Loucy (cell line): ENCODE results near the gene NBL1.
"Not testable (repeated sequence)": the region's sequence is repeated elsewhere in the genome, so short reads cannot be mapped to it uniquely, and the experiment has no call there.

Source experiments
- H2AFZ ChIP-seq: fragments of 200-600 bp; sonication (generic); 2 replicates; pipeline ENCODE4 v1.6.0; 2016; ENCODE audit warnings: antibody characterized with exemption, mild to moderate bottlenecking, low read length, moderate library complexity
- H3F3A ChIP-seq: fragments of 200-600 bp; 2 replicates; pipeline ENCODE4 v1.6.0; 2016; ENCODE audit warnings: antibody characterized with exemption, low read depth, mild to moderate bottlenecking
- H3K27me3 ChIP-seq: fragments of 200-600 bp; sonication (generic); 2 replicates; pipeline ENCODE4 v1.6.1; 2014; ENCODE audit warnings: low read length, mild to moderate bottlenecking; ENCODE audit not compliant: insufficient read depth, poor library complexity, severe bottlenecking
- H3K36me3 ChIP-seq: fragments of 200-600 bp; sonication (generic); 2 replicates; pipeline ENCODE4 v1.6.1; 2016; ENCODE audit warnings: low read length; ENCODE audit not compliant: insufficient read depth
- H3K4me1 ChIP-seq: fragments of 200-600 bp; sonication (generic); 2 replicates; pipeline ENCODE4 v1.5.1; 2014; ENCODE audit warnings: low read length, mild to moderate bottlenecking; ENCODE audit not compliant: insufficient read depth, poor library complexity, severe bottlenecking
- H3K4me2 ChIP-seq: fragments of 200-600 bp; sonication (generic); 2 replicates; pipeline ENCODE4 v1.6.0; 2014; ENCODE audit warnings: antibody characterized with exemption, low read length, low read depth, mild to moderate bottlenecking; ENCODE audit not compliant: poor library complexity, severe bottlenecking
- H3K4me3 ChIP-seq: fragments of 200-600 bp; sonication (generic); 2 replicates; pipeline ENCODE4 v1.5.1; 2014; ENCODE audit warnings: low read length, mild to moderate bottlenecking, mixed read lengths; ENCODE audit not compliant: poor library complexity, severe bottlenecking
- H3K79me2 ChIP-seq: fragments of 200-600 bp; sonication (generic); 2 replicates; pipeline ENCODE4 v1.6.1; 2014; ENCODE audit warnings: low read length; ENCODE audit not compliant: insufficient read depth
- H3K9ac ChIP-seq: fragments of 200-600 bp; sonication (generic); 2 replicates; pipeline ENCODE4 v1.6.0; 2014; ENCODE audit warnings: mild to moderate bottlenecking, low read depth, low read length, moderate library complexity; ENCODE audit not compliant: poor library complexity, severe bottlenecking
- H3K9me2 ChIP-seq: fragments of 200-600 bp; sonication (generic); replicated peaks from 2 replicates; pipeline ENCODE4 v1.6.1; 2016; ENCODE audit warnings: low read depth, low read length, mixed read lengths
- H3K9me3 ChIP-seq: fragments of 200-600 bp; sonication (generic); 2 replicates; pipeline ENCODE4 v1.6.1; 2014; ENCODE audit warnings: mild to moderate bottlenecking, antibody characterized with exemption, low read length, low read depth; ENCODE audit not compliant: insufficient read depth
- H4K20me1 ChIP-seq: fragments of 200-600 bp; sonication (generic); 2 replicates; pipeline ENCODE4 v1.6.0; 2014; ENCODE audit warnings: antibody characterized with exemption, low read length, mild to moderate bottlenecking; ENCODE audit not compliant: insufficient read depth, poor library complexity, severe bottlenecking
- CTCF ChIP-seq: fragments of 200-600 bp; sonication (generic); conservative IDR thresholded peaks from 2 replicates; pipeline ENCODE4 v1.5.1; 2014; ENCODE audit warnings: mild to moderate bottlenecking, antibody characterized with exemption, low read length
- EZH2phosphoT487 ChIP-seq: fragments of 200-600 bp; IDR thresholded peaks from 2 replicates; pipeline ENCODE4 v1.6.1; 2018; ENCODE audit warnings: antibody characterized with exemption, mild to moderate bottlenecking, moderate library complexity, borderline replicate concordance

Gene NBL1

GRCh38 chr1:19635646-19636045, 8.5 kb upstream of the NBL1 start:
- Histone ChIP-seq H2AFZ (no peak overlapping the region), H4K20me1 (no peaks in the 10 kb centered on the region), H3K79me2 (no peaks in the 10 kb centered on the region), H3K9me3 (no peaks in the 10 kb centered on the region), H3K36me3 (no peaks in the 10 kb centered on the region), H3K9ac (no peak overlapping the region), H3K9me2 (no peaks in the 10 kb centered on the region), H3F3A (no peaks in the 10 kb centered on the region), H3K4me3 (no peak overlapping the region), H3K27me3 (no peaks in the 10 kb centered on the region), H3K4me2 (no peak overlapping the region), H3K4me1 (no peaks in the 10 kb centered on the region)
- TF ChIP-seq CTCF: no peak
- TF ChIP-seq EZH2phosphoT487: no peak

- Histone ChIP-seq H4K20me1 (no peaks in the 10 kb centered on the region), H3K9ac (no peak overlapping the region), H3K36me3 (no peaks in the 10 kb centered on the region), H3K4me2 (no peak overlapping the region), H3K4me3 (no peak overlapping the region), H3F3A (no peaks in the 10 kb centered on the region), H3K27me3 (no peaks in the 10 kb centered on the region), H2AFZ (no peak overlapping the region), H3K9me2 (no peaks in the 10 kb centered on the region), H3K9me3 (no peaks in the 10 kb centered on the region), H3K79me2 (no peaks in the 10 kb centered on the region), H3K4me1 (no peaks in the 10 kb centered on the region)
- TF ChIP-seq CTCF (no peak), EZH2phosphoT487 (no peak)
These were observed 8.0 kb upstream of the NBL1 start for GRCh38 chr1:19636065-19636464.

- H3K9me2 ChIP-seq, H3K9me3 ChIP-seq, H3F3A ChIP-seq, H3K4me2 ChIP-seq, H3K4me3 ChIP-seq, H2AFZ ChIP-seq, H3K27me3 ChIP-seq, H3K9ac ChIP-seq, H3K79me2 ChIP-seq, H3K4me1 ChIP-seq, H4K20me1 ChIP-seq, H3K36me3 ChIP-seq: not testable (repeated sequence)
These were observed 7.4 kb upstream of the NBL1 start for GRCh38 chr1:19636749-19637148.

GRCh38 chr1:19637606-19638005, 6.5 kb upstream of the NBL1 start:
- no peak overlapping the region for H3K4me3 ChIP-seq

More at GRCh38 chr1:19637606-19638005, 6.5 kb upstream of the NBL1 start:
- no peak overlapping the region for H3K4me2 ChIP-seq
- no peaks in the 10 kb centered on the region for H3K27me3 ChIP-seq
- no peaks in the 10 kb centered on the region for H3K4me1 ChIP-seq
- H3K9me2 ChIP-seq: no peaks in the 10 kb centered on the region
- H2AFZ ChIP-seq: no peak overlapping the region
- no peaks in the 10 kb centered on the region for H3K36me3 ChIP-seq
- H4K20me1 ChIP-seq: no peaks in the 10 kb centered on the region
- no peak overlapping the region for H3K9ac ChIP-seq
- no peaks in the 10 kb centered on the region for H3K79me2 ChIP-seq
- no peak for TF ChIP-seq EZH2phosphoT487
- TF ChIP-seq CTCF: no peak
- H3K9me3 ChIP-seq: no peaks in the 10 kb centered on the region
- no peaks in the 10 kb centered on the region for H3F3A ChIP-seq
